Measurements from ENCODE around the gene NFATC1. TPM values are rescaled to one million over a fixed set of nuclear protein-coding genes. Genes with fewer than 3 reads are reported as not detected.
A peak's percentile ranks its signal among the peaks of the same experiment; 100 is the strongest.

The NFATC1 gene
- total RNA-seq, 2 experiments from 2014 or later, result 97.2 to 98.3 TPM

DNA sequence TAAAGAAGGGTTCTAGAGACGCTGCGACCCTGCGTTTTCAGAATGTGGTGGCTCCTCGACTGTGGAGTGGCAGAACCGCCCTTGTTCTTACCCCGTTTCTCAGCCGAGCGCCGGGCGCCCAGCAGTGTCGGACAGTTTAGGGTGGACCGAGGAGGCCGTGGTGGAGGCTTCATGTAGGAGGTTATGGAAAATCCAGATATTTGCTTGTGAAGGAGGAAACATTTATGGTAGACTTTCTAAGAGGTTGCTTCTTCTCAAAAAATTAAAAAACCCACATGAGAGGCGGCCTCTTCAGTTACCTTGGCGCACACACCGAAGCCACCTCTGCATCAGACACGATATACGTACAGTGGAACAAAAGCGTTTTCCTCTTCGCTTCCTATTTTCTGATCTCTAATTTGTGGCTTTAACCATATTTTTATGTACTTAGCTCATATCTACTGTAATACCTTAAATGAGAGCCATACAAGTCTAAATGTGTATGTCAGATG is 120.8 kb downstream of the NFATC1 start:
- DNase-seq (peak; percentile 42), ATAC-seq (peak; percentile 31)
- ChIA-PET CTCF (interaction anchor here (0.6 to 1.5 kb wide), 3 partner anchors 8 to 138 kb away, joined by 3 to 5 read pairs (median 3); no protein-coding TSS in a partner anchor), POLR2A (interaction anchor here (0.9 to 3.6 kb wide), 5 partner anchors 9 to 119 kb away, joined by 3 to 20 read pairs (median 3); no protein-coding TSS in a partner anchor)
- H3K4me1 Mint-ChIP-seq (ENCODE audit: low read depth), result peaks cover 60% of the 10 kb centered on the region
- no peaks in the 10 kb centered on the region for H3K27me3 Mint-ChIP-seq
- intact Hi-C loops (cut with micrococcal nuclease), result no loop called here
- TF ChIP-seq, protein P1, sequence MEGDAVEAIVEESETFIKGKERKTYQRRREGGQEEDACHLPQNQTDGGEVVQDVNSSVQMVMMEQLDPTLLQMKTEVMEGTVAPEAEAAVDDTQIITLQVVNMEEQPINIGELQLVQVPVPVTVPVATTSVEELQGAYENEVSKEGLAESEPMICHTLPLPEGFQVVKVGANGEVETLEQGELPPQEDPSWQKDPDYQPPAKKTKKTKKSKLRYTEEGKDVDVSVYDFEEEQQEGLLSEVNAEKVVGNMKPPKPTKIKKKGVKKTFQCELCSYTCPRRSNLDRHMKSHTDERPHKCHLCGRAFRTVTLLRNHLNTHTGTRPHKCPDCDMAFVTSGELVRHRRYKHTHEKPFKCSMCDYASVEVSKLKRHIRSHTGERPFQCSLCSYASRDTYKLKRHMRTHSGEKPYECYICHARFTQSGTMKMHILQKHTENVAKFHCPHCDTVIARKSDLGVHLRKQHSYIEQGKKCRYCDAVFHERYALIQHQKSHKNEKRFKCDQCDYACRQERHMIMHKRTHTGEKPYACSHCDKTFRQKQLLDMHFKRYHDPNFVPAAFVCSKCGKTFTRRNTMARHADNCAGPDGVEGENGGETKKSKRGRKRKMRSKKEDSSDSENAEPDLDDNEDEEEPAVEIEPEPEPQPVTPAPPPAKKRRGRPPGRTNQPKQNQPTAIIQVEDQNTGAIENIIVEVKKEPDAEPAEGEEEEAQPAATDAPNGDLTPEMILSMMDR (IDR thresholded peaks at IDR 0.05), result no peak
- H3K4me3 Mint-ChIP-seq, result peak overlapping the region; percentile 66
- no peaks in the 10 kb centered on the region for H3K9me3 Mint-ChIP-seq
- peak overlapping the region; percentile 99 for H3K27ac Mint-ChIP-seq
- peaks cover 41% of the 10 kb centered on the region for H3K36me3 Mint-ChIP-seq (ENCODE audit: low read depth)

DNA sequence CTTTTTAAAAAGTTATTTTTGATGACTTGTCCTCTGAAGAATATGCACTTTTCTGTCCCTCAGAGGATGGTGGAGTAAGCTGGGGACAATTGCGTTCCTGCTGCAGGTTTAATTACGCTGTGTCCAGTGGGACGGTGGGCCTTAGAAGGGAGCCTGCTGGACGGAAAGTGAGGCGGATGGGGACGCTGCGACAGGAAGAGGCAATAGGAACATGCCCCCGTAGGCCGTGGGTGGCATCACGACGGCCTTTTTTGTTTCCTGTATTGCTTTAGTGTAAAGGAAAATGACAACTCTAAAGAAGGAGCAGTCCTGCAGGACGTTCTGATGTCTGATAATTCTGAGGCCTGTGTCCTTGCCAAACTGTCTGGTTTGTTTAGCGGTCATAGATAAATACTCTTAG is 121.6 kb downstream of the NFATC1 start:
- TF ChIP-seq, protein P1 (IDR thresholded peaks at IDR 0.05), result peak; percentile 13
- DNase-seq (peak; percentile 84), ATAC-seq (peak; percentile 59)
- POLR2A ChIA-PET, result interaction anchor here (0.9 to 3.6 kb wide), 4 partner anchors 10 to 120 kb away, joined by 3 to 20 read pairs (median 4); no protein-coding TSS in a partner anchor
- H3K9me3 Mint-ChIP-seq, result no peaks in the 10 kb centered on the region
- H3K4me3 Mint-ChIP-seq, result peak overlapping the region; percentile 66
- H3K27ac Mint-ChIP-seq, result peak overlapping the region; percentile 99
- H3K27me3 Mint-ChIP-seq, result no peaks in the 10 kb centered on the region
- intact Hi-C loops (cut with micrococcal nuclease), result no loop called here
- peaks cover 38% of the 10 kb centered on the region for H3K36me3 Mint-ChIP-seq (ENCODE audit: low read depth)
- H3K4me1 Mint-ChIP-seq (ENCODE audit: low read depth), result peaks cover 69% of the 10 kb centered on the region
- CTCF ChIA-PET, result interaction anchor here (1.2 to 1.5 kb wide), 2 partner anchors 9 to 138 kb away, joined by 3 to 5 read pairs; no protein-coding TSS in a partner anchor

GRCh38 chr18:79518028-79518682 is 122.4 kb downstream of the NFATC1 start:
- DNase-seq, result no peak

DNA sequence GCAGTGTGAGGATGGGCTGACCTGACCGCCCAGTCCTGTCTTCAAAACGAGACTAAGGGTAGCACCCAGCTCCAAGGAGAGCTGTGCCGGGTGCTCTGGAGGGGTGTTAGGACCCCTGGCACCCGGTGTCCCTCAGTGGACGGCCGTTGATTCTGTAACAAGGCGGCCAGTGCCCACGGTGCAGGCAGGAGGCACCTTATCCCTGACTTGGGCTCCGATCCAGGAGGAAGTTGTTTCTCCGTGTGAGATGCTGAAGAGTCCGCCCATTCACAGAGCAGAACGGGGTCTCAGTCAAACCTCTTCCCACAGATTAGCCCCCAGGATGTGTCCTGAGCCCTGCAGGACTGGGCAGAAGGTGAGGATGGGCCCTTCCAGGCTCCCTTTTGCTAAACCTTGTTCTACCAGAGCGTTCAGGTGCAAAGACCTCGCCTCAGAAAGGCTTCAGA is 123.0 kb downstream of the NFATC1 start:
- no peak for DNase-seq
- POLR2A ChIA-PET, result interaction anchor here (3.6 kb wide), 1 partner anchor 11 kb away, joined by 20 read pairs; no protein-coding TSS in a partner anchor
- H3K4me3 Mint-ChIP-seq, result no peak overlapping the region
- H3K36me3 Mint-ChIP-seq (ENCODE audit: low read depth), result peaks cover 26% of the 10 kb centered on the region
- H3K27ac Mint-ChIP-seq, result peak overlapping the region; percentile 99
- H3K4me1 Mint-ChIP-seq (ENCODE audit: low read depth), result peaks cover 80% of the 10 kb centered on the region
- CTCF ChIA-PET, result no interaction called here
- intact Hi-C loops (cut with micrococcal nuclease), result no loop called here
- H3K9me3 Mint-ChIP-seq, result no peaks in the 10 kb centered on the region
- TF ChIP-seq, protein P1 (IDR thresholded peaks at IDR 0.05), result no peak
- H3K27me3 Mint-ChIP-seq, result no peaks in the 10 kb centered on the region
- no peak for ATAC-seq

More at GRCh38 chr18:79518028-79518682, 122.4 kb downstream of the NFATC1 start:
- ChIA-PET POLR2A (interaction anchor here (3.6 kb wide), 1 partner anchor 11 kb away, joined by 20 read pairs; no protein-coding TSS in a partner anchor), CTCF (interaction anchor here (1.5 kb wide), 1 partner anchor 139 kb away, joined by 5 read pairs; no protein-coding TSS in a partner anchor)
- TF ChIP-seq, protein P1 (IDR thresholded peaks at IDR 0.05), result no peak
- ATAC-seq, result no peak
- H3K9me3 Mint-ChIP-seq, result no peaks in the 10 kb centered on the region
- H3K36me3 Mint-ChIP-seq (ENCODE audit: low read depth), result peaks cover 31% of the 10 kb centered on the region
- H3K27ac Mint-ChIP-seq, result peak overlapping the region; percentile 99
- H3K4me1 Mint-ChIP-seq (ENCODE audit: low read depth), result peaks cover 76% of the 10 kb centered on the region
- intact Hi-C loops (cut with micrococcal nuclease), result no loop called here
- no peaks in the 10 kb centered on the region for H3K27me3 Mint-ChIP-seq
- peak overlapping the region; percentile 66 for H3K4me3 Mint-ChIP-seq

All from activated CD8-positive, alpha-beta T cell treated with anti-CD3 and anti-CD28 coated beads for 36 hours (primary cell).